Brain pericyte (primary cell): ENCODE results near the gene GYG2.
"Not testable (repeated sequence)": the region's sequence is repeated elsewhere in the genome, so short reads cannot be mapped to it uniquely, and the experiment has no call there.

Experiments
- DNase-seq: peaks from one replicate; pipeline ENCODE4 v3.0.0-alpha.2; 2012; ENCODE audit warnings: low read depth, low spot score

The GYG2 gene

DNA sequence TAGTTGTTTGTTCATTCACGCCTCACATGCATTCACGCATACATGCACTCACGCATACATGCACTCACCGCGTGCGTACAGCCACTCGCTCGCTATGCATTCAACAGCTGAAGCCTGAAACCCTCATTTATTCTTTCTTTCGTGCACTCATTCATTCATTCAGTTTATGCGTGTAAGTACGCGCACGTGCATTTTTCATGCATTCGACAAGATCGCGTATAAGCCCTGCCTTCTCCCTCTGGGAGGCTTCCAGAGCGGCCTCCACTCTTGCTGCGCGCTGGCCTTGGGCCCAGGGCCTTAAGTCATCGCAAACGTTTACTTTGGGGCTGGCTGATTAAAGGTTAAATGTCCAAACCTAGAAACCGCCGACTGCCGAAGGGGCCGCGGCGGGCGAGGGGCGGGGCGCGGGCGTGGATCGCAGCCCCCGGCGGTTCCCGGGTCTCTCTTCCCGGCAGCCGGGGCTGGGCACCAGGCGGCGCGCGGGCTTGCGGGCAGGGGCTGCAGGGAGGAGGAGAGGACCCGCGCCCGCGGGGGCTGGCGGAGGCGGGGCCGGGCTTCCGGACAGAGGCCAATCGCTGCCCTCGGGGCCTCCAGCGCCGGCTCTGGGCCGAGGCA, at the start of gene GYG2:
GYG2 (plus strand) TSS at position 587 of the 615 bp plus-strand sequence. CDS start 1,259 bp downstream, outside the sequence.
- DNase-seq = no peak

DNA sequence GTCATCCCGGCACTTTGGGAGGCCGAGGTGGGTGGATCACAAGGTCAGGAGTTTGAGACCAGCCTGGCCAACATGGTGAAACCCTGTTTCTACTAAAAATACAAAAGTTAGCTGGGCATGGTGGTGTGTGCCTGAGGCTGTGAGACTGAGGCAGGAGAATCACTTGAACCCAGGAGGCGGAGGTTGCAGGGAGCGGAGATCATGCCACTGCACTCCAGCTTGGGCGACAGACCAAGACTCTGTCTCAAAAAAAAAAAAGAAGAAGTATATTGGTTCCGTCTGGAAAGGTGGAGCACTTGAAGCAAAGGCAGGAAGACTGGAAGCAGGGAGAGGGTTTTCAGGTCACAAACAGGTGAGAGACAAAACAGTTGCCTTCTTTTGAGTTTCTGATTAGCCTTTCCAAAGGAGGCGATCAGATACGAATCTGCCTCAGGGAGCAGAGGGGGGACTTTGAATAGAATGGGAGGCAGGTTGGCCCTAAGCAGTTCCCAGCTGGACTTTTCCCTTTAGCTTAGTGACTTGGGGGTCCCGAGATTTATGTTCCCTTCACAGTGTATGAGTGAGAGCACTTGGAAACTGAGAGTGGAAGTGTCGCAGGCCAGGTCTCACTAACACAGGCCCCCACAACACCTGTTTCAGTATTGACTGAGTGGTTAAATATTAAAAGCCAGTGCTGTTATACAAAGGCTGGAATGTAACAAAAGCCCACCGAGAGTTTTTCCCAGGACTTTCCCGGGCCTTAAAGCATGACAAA, 48.1 kb upstream of the GYG2 start:
- not testable (repeated sequence) for DNase-seq

DNA sequence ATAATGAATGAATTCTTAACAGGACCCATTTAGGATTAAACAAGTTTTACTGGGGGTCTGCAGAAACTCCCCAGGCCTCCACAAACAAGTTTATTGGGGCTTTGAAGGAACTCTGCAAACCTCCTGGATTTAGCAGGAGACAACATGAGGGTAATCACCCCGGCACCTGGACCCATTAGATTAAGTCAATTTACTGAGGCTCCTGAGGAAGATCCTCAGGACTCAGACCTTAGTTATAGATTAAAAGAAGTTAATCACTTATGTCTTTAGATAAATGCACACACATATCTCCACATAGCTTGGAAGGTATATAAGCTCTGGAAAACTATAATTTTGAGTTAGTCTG, 47.5 kb upstream of the GYG2 start:
- no peak for DNase-seq

DNA sequence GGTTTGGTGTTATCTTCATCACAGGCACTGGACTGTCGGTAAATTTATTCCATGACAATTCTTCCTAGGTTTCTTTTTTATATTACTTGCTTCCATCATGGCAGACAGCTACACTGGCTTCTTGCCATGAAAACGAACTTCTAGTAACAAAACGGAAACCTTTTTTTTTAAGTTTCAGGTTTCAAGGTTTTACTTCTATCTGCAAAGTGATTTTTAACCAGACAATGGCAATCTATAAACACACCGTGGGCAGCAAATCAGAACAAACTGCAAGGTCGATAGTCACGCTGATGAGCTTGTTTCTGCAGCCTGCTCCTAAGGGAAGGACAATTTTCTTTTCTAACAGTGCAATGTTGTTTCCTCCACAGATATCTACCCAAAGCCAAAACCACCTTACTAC, 47.0 kb upstream of the GYG2 start:
- no peak for DNase-seq

DNA sequence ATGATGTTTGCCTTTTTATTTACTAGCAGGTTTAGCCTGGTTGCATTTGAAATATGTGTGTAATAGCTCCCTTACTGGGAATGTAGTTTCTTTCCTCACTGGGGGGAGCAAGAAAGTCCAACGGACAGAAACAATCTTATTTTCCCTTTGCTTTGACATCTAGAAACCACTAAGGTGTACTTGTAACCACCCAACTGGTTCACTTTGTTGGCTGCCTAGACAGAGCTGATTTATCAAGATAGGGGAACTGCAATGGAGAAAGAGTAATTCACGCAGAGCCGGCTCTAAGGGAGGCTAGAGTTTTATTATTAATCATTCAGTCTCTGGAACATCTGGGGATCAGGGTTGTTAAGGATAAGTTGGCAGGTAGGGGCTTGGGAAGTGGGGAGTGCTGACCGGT, 46.6 kb upstream of the GYG2 start:
- no peak for DNase-seq

DNA sequence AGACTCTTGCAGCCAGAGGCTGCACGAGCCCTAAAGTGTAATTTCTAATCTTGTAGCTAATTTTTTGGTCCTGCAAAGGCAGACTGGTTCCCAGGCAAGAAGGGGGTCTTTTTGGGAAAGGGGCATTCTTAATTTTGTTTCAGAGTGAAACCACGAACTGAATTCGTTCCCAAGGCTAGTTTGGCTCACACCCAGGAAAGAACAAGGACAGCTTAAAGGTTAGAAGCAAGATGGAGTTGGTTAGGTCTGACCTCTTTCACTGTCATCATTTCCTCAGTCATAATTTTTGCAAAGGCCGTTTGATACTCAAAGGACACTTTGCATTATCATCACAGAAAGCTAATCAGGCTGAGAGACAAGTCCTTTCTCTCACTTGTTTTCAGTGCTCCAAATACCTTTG, 46.0 kb upstream of the GYG2 start:
- no peak for DNase-seq

DNA sequence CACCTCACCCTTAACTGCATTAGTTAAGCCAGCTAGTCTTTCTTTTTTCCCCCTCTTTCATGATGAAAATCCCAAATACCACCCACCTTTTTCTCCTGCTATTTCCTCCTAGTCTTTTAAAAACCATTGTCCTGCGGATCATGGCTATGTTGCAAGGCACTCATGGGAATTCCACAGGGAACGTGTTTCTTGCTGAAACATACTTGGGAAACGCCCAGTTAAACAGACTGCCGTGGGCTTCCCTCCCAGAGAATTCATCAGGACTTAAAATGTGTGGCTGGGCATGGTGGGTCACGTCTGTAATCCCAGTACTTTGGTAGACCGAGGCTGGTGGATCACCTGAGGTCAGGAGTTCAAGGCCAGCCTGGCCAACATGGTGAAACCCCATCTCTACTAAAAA, 44.7 kb upstream of the GYG2 start:
- no peak for DNase-seq

DNA sequence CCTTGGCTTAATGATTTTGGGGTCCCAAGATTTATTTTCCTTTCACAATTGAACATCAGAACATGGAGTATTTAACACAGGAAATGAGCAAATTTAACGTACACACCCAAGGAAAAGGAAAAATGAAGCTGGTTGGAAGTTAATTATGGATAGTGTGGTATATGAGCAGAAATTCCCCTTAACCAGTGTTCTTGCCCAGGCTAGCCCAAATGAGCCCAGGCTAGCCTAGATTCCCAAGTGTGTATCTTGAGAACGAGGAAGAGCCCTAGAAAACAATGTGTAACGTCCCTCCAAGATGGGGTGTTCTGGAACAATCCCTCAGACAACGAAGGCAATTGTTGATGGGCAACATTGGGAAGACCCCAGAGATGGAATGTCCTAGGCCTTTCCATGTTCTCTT, 43.2 kb upstream of the GYG2 start:
- DNase-seq = no peak

DNA sequence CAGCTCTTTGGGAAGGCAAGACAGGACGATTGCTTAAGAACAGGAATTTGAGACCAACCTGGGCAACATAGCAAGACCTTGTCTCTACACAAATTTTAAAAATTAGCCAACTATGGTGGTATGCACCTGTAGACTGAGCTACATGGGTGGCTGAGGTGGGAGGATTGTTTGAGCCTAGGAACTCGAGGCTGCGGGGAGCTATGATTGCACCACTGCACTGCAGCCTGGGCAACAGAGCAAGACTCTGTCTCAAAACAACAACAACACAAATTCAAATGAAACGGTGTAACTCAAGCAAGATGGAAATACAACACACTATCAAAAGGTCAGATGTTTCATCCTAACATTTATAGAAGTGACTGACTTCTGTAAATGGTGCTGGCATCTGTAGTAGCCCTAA, 39.8 kb upstream of the GYG2 start:
- no peak for DNase-seq

DNA sequence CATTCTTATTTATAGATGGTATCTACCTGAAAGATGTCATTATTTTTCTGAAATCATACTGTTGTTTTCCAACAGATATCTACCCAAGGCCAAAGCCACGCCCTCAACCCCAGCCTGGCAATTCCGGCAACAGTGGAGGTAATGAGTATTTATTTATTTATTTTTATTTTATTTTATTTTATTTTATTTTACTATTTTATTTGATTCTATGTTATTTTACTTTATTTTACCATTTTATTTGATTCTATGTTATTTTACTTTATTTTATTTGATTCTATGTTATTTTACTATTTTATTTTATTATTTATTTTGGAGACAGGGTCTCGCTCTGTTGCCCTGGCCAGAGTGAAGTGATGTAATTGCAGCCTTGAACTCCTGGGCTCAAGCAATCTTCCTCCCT, 39.2 kb upstream of the GYG2 start:
- no peak for DNase-seq

DNA sequence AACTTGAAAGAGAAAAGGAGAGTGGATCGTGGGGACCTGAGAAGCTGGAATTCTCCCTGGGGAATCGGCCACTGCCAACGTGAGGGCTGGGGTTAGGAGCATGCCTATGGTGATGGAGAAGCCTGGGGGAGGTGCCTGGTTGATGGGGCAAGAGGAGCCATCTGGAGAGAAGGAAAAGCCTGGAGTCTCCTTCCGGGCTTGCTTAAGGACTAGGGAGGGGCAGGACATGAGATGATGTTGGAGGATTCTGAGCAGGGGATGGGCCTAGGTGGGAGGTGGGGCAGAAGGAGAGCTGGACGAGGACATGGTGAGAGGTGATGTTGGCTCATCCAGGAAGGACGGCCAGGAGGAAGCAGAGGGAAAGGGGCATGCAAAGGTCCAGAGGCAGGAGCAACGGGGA, 35.0 kb upstream of the GYG2 start:
- no peak for DNase-seq

DNA sequence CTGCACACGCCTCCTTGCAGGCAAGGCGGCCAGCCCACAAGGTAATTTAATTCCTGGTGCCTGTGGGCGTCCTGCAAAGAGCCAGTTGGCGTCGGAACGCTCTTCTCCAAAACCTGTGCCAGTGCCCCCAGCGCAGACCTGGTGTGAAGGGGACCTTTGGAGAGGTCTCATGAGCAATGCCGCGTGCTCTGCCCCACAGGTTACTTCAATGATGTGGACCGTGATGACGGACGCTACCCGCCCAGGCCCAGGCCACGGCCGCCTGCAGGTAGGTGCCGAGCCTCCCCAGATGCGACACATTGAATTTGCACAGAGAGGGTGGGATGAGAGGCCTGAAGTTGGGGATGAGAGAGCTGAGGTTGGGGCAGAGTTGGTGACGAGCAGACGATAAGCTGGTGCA, 34.4 kb upstream of the GYG2 start:
- no peak for DNase-seq

DNA sequence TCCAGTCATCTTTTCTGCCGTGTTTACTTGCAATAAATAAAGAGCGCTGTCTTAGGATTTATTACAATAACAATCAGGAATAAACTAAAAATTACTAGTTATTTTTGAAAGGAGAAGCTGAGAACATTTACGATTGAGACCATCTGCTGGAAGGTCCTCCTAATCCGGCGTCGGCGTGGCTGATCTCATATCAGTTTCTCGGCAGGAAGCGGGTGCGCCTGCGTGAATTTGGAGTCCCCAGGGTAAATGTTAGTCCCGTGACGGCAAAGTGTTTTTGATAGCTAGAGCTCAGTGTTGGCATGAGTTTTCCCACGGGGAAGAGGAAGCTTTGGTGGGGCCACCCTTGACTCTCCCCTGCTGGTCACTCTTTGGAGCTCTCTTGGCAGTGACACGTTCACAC, 31.9 kb upstream of the GYG2 start:
- DNase-seq = not testable (repeated sequence)

DNA sequence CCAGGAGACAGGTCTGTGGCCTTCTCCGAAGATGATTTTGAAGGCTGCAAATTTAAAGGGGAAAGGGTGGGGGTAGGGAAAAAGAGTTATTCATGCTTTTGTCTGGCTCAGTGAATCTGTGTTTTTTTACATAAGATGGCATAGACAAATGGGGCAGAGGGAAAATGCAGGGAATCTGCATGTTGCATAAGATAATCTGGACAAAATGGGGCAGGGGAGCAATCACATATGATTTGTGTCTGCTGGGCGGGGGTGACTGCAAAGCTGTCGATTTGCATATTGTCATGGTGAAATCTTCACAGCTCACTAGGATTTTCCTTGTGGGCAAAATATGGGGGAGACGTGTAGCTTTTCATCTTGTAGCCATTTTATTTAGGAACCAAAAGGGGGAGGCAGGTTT, 29.4 kb upstream of the GYG2 start:
- DNase-seq = no peak

DNA sequence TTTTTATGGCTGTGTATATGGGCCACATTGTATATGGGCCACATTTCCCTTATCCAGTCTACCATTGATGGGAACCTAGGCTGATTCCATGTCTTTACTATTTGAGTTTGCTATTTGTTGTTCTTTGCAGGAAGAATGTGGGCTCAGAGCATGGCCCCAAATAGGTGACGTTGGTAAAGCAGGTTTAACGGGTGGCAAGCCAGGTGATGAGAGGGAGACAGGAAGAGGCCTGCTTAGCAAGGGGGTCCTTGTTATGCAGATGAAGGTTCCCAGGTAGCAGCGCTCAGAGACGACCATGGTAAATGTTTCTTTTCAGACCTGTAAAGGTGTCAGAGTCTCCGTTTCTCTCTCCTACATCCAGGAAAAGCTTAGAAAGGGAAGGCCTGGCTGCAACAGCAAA, 28.8 kb upstream of the GYG2 start:
- DNase-seq = not testable (repeated sequence)

DNA sequence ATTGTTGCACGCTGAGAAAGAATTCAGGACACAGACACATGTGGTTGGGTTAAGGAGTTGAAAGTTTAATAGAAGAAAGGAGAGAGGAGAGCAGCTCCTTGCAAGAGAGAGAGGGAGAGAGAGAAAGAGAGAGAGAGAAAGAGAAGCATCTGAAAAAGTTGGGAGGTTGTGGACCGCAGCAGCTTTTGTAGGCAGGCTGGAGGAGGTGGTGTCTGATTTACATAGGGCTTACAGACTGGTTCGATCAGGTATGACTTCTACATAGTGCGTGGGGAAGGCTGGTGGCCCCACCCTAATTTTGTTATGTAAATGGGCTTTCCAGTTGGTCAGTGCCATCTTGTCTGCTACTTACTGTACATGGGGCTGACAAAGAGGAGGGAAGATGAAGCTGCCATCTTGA, 27.5 kb upstream of the GYG2 start:
- DNase-seq = no peak

DNA sequence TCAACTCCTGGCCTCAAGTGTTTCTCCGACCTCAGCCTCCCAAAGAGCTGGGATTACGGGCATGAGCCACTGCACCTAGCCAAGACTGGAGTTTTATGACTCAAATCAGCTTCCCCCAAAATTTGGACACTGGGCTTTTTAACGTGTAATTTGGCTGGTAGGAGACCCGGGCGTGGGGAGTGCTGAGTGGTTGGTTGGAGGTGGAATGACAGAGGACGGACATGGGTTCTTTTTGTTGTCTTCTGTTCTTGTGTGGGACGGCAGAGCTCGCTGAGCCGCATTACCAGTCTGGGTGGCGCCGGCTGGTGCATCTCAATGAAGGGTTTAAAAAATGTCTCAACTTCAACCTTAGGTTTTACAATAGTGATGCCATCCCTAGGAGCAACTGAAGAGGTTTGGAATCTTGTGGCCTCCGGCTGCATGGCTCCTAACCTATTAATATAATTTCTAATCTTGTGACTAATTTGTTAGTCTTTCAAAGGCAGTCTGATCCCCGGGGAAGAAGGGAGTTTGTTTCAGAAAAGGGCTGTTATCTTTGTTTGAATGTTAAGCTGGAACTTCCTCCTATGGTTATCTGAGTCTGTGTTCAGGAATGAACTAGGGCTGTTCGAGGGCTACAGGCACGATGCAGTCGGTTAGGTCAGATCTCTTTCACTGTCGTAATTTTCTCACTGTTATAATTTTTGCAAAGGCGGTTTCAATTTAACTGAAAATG, 26.2 kb upstream of the GYG2 start:
- DNase-seq = not testable (repeated sequence)

DNA sequence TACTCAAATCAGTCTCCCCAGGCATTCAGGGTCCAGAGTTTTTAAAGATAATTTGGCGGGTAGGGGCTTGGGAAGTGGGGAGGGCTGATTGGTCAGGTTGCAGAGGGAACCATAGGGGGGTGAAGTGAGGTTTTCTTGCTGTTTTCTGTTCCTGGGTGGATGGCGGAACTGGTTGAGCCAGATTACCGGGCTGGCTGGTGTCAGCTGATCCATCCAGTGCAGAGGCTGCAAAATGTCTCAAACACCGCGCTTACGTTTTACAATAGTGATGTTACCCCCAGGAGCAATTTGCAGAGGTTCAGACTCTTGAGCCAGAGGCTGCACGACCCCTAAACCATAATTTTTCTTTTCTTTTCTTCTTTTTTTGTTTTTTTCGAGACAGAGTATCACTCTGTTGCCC, 25.2 kb upstream of the GYG2 start:
- DNase-seq = not testable (repeated sequence)

DNA sequence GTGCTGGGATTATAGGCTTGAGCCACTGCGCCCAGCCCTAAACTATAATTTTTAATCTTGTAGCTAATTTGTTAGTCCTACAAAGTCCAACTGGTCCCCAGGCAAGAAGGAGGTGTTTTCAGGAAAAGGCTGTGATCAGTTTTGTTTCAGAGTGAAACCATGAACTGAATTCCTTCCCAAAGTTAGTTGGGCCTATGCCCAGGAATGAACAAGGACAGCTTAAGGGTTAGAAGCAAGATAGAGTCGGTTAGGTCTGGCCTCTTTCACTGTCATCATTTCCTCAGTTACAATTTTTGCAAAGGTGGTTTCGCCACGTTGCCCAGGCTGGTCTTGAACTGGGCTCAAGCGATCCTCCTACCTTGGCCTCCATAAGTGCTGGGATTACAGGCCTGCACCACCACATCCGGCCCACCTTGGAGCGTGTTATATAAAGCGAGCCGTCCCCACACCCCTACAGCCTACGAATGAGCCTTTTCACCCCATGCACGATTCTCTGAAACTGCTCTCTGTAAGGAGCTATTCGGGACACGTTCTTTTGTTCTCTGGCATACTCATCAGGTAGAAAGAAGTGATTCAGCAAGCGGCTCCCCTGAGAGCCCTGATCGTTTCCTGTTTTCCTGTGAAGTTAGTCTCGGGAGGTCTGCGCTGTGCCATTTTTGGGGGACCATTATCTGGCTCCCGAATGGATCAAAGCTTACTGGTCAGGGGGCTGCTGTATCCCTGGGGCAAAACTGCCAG, 24.5 kb upstream of the GYG2 start:
- not testable (repeated sequence) for DNase-seq

DNA sequence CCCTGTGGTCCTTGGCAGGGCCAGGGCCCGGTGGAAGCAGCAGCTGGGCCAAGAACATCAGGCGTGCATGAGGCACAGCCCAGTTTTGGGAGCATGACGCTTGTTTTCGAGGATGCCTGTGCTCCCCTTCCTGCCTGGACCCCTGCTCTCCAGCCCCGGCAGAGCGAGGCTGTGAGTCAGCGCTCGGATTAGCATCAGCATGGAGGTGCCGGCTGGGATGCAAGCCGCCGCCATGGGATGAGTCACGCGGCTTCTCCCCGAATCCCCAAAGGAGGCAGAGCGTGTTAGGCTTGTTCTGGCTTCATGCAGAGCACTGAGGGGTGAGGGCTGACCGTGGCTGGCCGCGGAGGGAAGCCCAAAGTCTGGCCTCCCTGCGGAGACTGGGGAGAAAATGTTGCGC, 23.9 kb upstream of the GYG2 start:
- peak; percentile 50 for DNase-seq

DNA sequence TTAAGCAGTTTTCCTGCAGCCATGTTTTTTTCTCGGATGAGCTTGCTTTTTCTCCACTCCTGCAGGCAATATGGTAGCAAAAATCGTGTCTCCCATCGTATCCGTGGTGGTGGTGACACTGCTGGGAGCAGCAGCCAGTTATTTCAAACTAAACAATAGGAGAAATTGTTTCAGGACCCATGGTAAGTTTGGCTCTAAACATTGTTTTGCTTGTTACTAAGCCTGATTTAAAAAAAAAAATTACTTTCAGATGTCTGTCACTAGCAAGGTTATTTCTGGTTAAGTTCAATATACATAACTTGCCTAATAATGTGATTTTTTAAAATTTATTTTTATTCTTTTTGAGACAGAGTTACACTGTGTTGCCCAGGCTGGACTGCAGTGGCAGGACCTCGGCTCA, 17.5 kb upstream of the GYG2 start:
- no peak for DNase-seq

DNA sequence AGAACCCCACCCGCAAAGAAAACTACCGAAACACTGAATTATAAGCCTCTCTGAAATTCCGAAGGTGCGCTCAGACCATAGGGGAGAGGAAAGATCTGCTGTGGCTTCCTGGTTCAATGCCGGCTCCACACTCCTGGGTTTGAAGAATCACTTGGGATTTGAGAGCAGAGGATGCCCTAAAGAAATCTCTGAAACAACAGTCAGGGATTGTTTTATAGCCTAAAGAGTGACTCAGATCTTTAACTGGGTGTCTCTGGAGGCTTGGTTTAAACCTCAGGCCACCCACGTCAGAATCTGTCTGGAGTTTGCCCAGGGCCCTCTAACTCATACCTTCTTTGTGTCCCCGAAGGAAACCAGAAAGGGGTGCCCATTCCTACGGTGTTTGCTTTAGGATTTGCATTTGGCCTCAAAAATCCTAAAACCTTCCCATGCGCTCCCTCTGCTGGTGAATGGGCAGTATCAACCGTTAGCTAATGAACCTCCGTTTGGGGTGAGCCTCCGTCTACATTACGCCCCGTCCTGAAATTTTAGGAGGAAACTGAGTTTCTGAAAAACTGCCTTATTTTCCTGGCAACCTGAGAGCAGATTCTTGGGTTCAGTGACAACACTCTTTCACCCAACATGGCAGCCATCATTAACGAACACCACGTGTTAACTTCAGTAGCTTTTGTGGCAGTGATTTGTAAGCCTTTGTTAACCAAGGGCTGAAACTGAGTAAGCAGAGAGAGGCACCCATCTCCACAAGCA, 16.4 kb upstream of the GYG2 start:
- DNase-seq = not testable (repeated sequence)
